GM21737 (cell line): ENCODE data around the gene COL23A1.
"Not testable (repeated sequence)": the region's sequence is repeated elsewhere in the genome, so short reads cannot be mapped to it uniquely, and the experiment has no call there.

Experiments
- ATAC-seq: cut with Tn5 transposase; IDR thresholded peaks from one replicate; pipeline ENCODE4 v1.9.1; 2021; ENCODE audit warnings: mild to moderate bottlenecking, moderate library complexity; ENCODE audit not compliant: unreplicated experiment

The COL23A1 gene

GRCh38 chr5:178383301-178383918, 206.8 kb downstream of the COL23A1 start:
- no peak for ATAC-seq

DNA sequence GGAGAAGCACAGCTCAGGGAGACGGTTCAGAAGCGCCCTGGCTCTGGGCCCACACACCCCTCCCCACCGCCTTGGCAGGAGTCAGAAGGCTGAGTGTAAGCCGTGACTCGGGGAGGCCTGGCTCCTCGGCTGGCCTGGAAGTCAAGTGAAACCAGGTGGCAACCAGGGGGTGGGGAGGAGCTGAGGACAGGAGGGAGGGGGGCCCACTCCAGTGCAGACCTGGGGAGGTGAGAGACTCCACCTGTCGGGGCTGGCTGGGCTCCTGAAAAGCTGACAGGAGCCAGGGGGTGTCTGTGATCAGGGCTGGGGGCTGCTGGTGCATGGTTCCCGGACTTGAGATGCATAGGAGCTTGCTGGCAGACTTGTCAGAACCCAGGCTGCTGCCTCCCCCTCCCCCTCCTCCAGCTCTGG, 207.4 kb downstream of the COL23A1 start:
- no peak for ATAC-seq

GRCh38 chr5:178381921-178382695, 208.1 kb downstream of the COL23A1 start:
- ATAC-seq: no peak

GRCh38 chr5:178381206-178381605, 209.0 kb downstream of the COL23A1 start:
- ATAC-seq: no peak

GRCh38 chr5:178380541-178381074, 209.6 kb downstream of the COL23A1 start:
- ATAC-seq: no peak

DNA sequence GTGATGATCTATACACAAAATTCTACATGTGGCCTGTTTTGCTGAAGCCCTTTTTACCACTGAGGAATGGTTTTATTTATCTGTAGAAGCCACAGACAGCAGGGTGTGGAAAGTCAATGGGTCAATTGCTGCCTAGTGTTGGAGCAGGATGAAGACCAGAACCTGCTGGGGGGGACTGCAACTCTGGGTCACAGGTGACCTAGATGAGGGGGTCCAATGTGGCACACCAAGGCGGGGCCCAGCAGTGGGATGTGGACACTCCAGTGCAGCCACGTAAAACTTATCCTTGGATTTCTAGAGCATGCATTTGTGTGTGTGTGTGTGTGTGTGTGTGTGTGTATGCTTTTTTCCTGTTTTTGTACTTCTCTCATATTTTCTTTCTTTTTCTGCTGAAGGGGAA, 210.1 kb downstream of the COL23A1 start:
- no peak for ATAC-seq

DNA sequence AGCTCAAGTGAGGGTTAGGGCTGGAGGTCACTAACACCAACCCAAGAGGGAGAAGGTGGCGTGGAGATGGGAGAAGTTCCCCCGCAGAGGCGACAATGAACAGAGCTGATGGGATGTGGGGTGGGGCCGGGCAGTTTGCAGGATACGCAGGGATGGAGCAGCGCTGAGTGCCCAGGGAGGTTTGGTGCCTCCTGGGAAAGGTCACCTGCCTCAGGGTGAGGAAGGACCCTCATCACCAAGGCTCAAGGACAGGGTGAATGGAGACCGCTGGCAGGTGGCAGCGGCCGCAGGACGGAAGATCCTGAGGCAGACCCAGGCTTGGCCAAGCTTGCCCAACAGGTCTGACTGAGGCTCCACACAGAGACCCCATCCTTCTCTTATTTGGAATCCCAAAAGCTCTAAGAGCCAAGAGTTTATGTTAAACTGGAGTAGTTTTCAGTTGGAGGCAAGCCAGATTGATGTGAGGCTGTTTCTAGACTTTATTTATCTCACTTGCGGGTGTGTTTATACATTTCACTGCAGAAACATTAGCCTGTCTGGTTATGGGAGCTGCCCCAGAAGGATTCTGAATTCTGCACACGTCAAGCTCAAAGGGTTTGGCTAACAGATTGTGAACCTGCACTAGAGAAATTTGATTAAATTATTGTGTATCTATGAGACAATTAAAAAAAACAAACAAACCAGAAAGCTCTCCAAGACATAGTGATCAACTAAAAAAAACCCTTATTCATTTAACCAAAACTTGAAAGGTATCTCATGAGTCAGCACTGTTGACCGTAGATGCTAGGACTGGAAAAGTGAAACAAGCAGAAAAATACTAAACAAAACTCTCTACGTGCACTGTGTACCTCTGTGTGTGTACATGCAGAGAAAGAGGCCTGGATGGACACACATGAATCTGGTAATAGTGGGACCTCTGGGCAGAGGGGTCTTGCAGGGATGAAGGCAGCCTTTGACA, 211.4 kb downstream of the COL23A1 start:
- no peak for ATAC-seq

DNA sequence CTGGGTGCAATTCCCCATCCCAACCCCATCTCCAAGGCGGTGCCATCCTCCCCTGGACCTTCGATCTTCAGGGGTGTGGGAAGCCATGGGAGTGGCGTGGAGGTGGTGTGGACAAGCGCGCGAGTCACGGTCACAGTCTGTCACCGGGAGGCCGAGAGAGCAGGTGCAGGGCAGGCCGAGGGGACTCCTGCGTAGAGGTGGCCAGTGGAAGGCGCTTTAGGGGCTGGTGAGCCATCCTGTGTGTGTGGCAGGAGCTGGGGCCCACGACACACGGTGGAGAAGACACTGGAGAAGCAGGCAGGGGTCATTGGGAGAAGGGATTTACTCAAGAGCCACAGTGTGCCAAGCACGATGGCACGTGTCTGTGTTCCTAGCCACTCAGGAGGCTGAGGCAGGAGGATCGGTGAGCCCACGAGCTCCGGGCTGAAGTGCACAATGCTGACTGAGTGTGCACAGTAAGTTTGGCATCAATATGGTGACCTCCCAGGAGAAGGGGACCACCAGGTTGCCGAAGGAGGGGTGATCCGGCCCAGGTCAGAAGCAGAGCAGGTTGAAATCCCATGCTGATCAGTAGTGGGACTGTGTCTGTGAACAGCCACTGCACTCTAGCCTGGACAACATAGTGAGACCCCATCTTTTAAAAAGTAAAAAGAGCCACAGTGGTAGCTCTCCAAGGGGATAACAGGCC, 212.5 kb downstream of the COL23A1 start:
- no peak for ATAC-seq

GRCh38 chr5:178376921-178377582, 213.1 kb downstream of the COL23A1 start:
- no peak for ATAC-seq

GRCh38 chr5:178375348-178375747, 214.8 kb downstream of the COL23A1 start:
- ATAC-seq: no peak

DNA sequence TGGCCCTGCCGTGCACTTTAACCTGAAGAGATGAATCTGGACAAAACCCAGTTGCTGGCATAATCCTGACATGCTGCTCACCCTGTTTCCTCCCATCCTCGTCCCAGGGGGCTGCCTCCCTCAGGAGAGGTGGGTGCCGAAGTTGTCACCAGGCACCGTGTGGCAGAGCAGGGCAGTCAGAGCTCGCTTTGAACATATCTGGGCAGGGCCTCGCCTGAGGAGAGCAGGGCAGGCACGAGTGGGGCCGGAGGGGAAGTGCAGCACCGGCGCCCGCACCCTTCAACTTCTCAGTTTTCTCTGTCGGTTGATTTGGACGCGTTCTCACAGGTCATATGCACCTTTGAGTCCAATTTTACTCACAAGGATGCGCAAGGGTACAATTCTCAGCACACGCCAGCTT, 216.5 kb downstream of the COL23A1 start:
- no peak for ATAC-seq

DNA sequence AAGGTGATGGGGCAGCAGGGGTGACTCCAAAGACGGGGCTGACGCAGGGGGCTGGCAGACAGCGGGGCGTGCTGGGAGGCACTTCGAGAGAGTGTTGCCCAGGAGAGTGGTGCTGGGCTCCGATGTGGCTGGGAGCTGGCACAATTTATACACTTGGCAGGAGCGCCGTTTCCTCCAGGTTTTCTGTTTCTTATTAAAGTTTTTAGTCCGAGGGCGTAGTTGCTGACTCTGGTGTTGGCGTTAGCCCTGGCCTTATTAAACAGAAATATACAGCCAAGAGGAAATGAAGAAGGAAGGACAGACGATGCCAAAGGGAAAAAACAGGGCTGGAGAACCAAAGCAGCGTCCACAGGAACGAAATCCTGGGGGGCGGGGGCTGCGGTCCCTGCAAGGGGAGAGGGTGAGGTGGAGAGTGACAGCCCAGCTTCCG, 218.0 kb downstream of the COL23A1 start:
- ATAC-seq: no peak

DNA sequence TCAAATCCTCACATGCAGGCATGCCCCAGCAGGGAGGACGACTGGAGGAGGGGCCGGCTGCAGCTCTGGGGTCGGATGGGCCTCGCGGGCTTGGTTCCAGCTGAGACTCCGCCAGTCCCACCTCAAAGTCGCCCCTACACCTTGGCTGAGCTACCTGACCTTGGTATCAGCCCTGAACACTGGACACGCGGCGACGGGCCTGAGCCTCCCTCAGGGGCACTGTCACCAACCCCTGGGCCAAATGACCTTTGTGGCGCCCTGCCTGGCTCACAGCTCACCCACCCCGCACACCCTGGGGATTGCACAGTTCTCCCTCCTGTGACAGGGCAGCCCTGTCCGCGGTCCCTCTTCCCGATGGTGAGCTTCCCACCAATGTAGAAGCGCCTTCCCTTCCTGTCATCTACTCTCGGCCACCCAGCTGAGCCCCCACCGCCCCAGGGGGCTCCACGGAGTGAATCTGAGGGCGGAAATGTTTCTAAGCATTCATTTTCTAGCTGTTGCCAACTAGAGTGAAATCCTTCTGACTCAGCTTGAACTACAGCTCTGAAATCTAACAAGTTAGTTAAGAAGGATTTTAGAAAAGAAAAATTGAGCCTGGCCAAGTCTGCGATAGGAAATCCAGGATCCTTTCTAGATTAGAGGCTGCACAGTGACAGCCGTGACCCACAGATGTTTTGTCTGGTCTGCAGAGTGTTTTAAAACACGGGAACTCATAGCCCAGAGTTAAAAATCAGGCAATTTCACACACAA, 218.7 kb downstream of the COL23A1 start:
- no peak for ATAC-seq

DNA sequence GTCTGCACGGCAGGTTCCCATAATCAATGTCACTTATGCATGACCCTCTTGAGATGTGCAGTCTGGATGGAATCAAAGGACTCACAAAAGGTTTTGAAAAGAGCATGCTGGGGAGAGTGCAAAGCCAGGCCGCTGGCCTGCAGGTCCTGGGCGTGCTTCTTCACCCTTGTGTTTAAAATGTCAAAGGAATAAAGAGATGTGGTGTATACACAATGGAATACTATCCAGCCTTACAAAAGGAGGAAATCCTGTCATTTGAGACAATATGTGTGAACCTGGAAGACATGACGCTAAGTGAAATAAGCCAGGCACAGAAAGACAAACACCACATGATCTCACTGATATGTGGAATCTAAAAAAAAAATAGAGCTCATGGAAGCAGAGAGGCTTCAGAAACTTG, 220.1 kb downstream of the COL23A1 start:
- no peak for ATAC-seq

GRCh38 chr5:178369469-178369868, 220.7 kb downstream of the COL23A1 start:
- ATAC-seq: not testable (repeated sequence)

- no peak for ATAC-seq
These were observed 221.4 kb downstream of the COL23A1 start for GRCh38 chr5:178368716-178369300.

DNA sequence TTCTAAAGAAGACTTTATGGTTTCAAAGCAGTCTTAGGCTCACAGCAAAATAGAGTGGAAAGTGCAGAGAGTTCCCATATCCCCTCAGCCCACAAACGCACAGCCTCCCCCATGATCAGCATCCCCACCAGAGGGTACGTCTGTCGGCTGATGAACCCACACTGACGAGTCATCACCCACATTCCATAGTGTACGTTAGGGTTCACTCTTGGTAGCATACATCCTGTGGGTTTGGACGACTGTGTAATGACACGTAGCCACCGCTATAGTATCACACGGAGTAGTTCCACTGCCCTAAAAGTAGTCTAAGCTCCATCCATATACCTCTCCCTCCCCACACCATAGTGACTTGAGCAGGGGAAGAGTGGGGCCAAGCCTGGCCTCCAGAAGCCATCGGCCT, 221.9 kb downstream of the COL23A1 start:
- no peak for ATAC-seq

DNA sequence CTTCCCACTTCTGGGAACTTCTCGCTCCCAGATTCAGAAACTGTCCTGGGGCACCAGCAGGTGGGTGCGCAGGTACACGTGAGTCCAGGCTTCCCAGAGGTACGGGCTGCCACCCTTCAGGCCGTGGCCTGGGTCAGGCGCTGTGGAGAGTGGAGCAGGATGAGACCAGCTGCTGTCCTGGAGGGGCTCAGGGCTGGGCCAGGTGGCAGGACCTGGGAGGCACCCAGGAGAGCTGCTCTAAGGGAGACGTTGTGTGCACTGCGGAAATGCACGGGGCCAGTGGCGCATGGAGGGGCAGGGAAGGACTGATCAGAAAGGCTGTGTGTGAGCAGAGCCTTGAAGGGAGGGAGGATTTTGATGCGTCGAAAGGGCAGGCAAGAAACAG, 222.5 kb downstream of the COL23A1 start:
- no peak for ATAC-seq
